Measurements from ENCODE around the gene ARMC8.

Gene ARMC8

GRCh38 chr3:138334608-138335007 is 147.5 kb downstream of the ARMC8 start:
- no peak overlapping the region for H3K4me3 ChIP-seq (replicated peaks; ENCODE audit: low read depth, low read length)
- no peak for TF ChIP-seq CTCF (IDR thresholded peaks at IDR 0.05; ENCODE audit: low read length, missing control alignments)
- DNase-seq (ENCODE audit: low read depth), result no peak

GRCh38 chr3:138336454-138336999 is 149.4 kb downstream of the ARMC8 start:
- no peak for TF ChIP-seq CTCF (IDR thresholded peaks at IDR 0.05; ENCODE audit: low read length, missing control alignments)

GRCh38 chr3:138338244-138338643 is 151.1 kb downstream of the ARMC8 start:
- H3K4me3 ChIP-seq (replicated peaks; ENCODE audit: low read depth, low read length), result no peak overlapping the region
- TF ChIP-seq CTCF (IDR thresholded peaks at IDR 0.05; ENCODE audit: low read length, missing control alignments), result no peak
- DNase-seq (ENCODE audit: low read depth), result no peak

More at GRCh38 chr3:138336454-138336999, 149.4 kb downstream of the ARMC8 start:
- no peak for DNase-seq (ENCODE audit: low read depth)
- H3K4me3 ChIP-seq (replicated peaks; ENCODE audit: low read depth, low read length), result no peak overlapping the region

GRCh38 chr3:138338811-138339210 is 151.7 kb downstream of the ARMC8 start:
- no peak for TF ChIP-seq CTCF (IDR thresholded peaks at IDR 0.05; ENCODE audit: low read length, missing control alignments)
- H3K4me3 ChIP-seq (replicated peaks; ENCODE audit: low read depth, low read length), result no peak overlapping the region
- no peak for DNase-seq (ENCODE audit: low read depth)

- DNase-seq (ENCODE audit: low read depth), result no peak
- H3K4me3 ChIP-seq (replicated peaks; ENCODE audit: low read depth, low read length), result no peak overlapping the region
- TF ChIP-seq CTCF (IDR thresholded peaks at IDR 0.05; ENCODE audit: low read length, missing control alignments), result no peak
Observed at GRCh38 chr3:138340511-138340910, 153.4 kb downstream of the ARMC8 start.

- TF ChIP-seq CTCF (IDR thresholded peaks at IDR 0.05; ENCODE audit: low read length, missing control alignments), result no peak
- no peak for DNase-seq (ENCODE audit: low read depth)
Observed at GRCh38 chr3:138344754-138345153, 157.7 kb downstream of the ARMC8 start.

More at GRCh38 chr3:138344754-138345153, 157.7 kb downstream of the ARMC8 start:
- no peak overlapping the region for H3K4me3 ChIP-seq (replicated peaks; ENCODE audit: low read depth, low read length)
